WTC11 (cell line): ENCODE results near the gene ICAM3. TPM values are rescaled to one million over a fixed set of nuclear protein-coding genes. Genes with fewer than 3 reads are reported as not detected.

ENCODE experiments used
- ATAC-seq: fragments of 200-7000 bp; cut with Tn5 transposase; 2 replicates; pipeline ENCODE4 v1.10.0; 2021; ENCODE audit warnings: mild to moderate bottlenecking, moderate library complexity
- CTCF ChIA-PET: fragments of 300-600 bp; sonication (Branson Sonifier 250); formaldehyde crosslinking; loops from one replicate; lab custom pipeline; 2021; ENCODE audit warnings: antibody characterized with exemption; lab: Charles Lee
- POLR2A ChIA-PET: fragments of 350-600 bp; sonication (Branson Sonifier 250); formaldehyde crosslinking; loops from one replicate; lab custom pipeline; 2021; ENCODE audit warnings: antibody characterized with exemption; lab: Charles Lee
- DNase-seq: peaks from one replicate; pipeline ENCODE4 v3.0.0; 2021; ENCODE audit warnings: low spot score
- H3K27ac Mint-ChIP-seq: 2 replicates; pipeline ENCODE4 v1.8.0; 2021; ENCODE audit warnings: mixed read lengths
- H3K27me3 Mint-ChIP-seq: 2 replicates; pipeline ENCODE4 v1.8.0; 2021; ENCODE audit warnings: low read depth, mild to moderate bottlenecking, moderate library complexity, mixed read lengths
- H3K36me3 Mint-ChIP-seq: 2 replicates; pipeline ENCODE4 v1.8.0; 2021; ENCODE audit warnings: mixed read lengths
- H3K4me1 Mint-ChIP-seq: 2 replicates; pipeline ENCODE4 v1.8.0; 2022; ENCODE audit warnings: mixed read lengths
- H3K4me3 Mint-ChIP-seq: 2 replicates; pipeline ENCODE4 v1.8.0; 2021; ENCODE audit warnings: mild to moderate bottlenecking, moderate library complexity, mixed read lengths
- H3K9me3 Mint-ChIP-seq: 2 replicates; pipeline ENCODE4 v1.8.0; 2021; ENCODE audit warnings: mixed read lengths
- IRF2 ChIP-seq: sonication (generic); formaldehyde crosslinking; IDR thresholded peaks from 2 replicates; pipeline ENCODE4 v1.8.0; 2022; ENCODE audit warnings: low read depth, missing genetic modification reagents, borderline replicate concordance
- KAT7 ChIP-seq: sonication (generic); formaldehyde crosslinking; IDR thresholded peaks from 2 replicates; pipeline ENCODE4 v1.8.1; 2023; ENCODE audit warnings: missing genetic modification reagents, mild to moderate bottlenecking, borderline replicate concordance
- NFATC4 ChIP-seq: fragments of 250-450 bp; sonication (Bioruptor Pico); IDR thresholded peaks from 2 replicates; pipeline ENCODE4 v1.9.0; 2021; ENCODE audit warnings: mild to moderate bottlenecking
- SP1 ChIP-seq: sonication (generic); formaldehyde crosslinking; conservative IDR thresholded peaks from 2 replicates; pipeline ENCODE4 v1.8.1; 2022; ENCODE audit warnings: missing genetic modification reagents
- ZNF138 ChIP-seq: sonication (generic); formaldehyde crosslinking; conservative IDR thresholded peaks from 2 replicates; pipeline ENCODE4 v1.8.1; 2022; ENCODE audit warnings: mild to moderate bottlenecking, moderate library complexity, missing genetic modification reagents
- total RNA-seq: library from RNA; stranded (reverse); gene quantifications from 3 replicates; pipeline ENCODE4 v1.2.3, GENCODE V29; 2021
- TF ChIP-seq, protein P1 (sequence below): sonication (generic); formaldehyde crosslinking; IDR thresholded peaks from 2 replicates; pipeline ENCODE4 v1.8.1; 2022; ENCODE audit warnings: low read depth, missing genetic modification reagents, borderline replicate concordance
- TF ChIP-seq, protein P2 (sequence below): fragments of 250-450 bp; sonication (Bioruptor Pico); IDR thresholded peaks from 2 replicates; pipeline ENCODE4 v1.8.0; 2021; ENCODE audit warnings: mild to moderate bottlenecking
- TF ChIP-seq, protein P3 (sequence below): sonication (generic); formaldehyde crosslinking; IDR thresholded peaks from 2 replicates; pipeline ENCODE4 v1.8.0; 2022; ENCODE audit warnings: mild to moderate bottlenecking, missing genetic modification reagents
- TF ChIP-seq, protein P4 (sequence below): sonication (generic); formaldehyde crosslinking; IDR thresholded peaks from 2 replicates; pipeline ENCODE4 v1.8.0; 2022; ENCODE audit warnings: mild to moderate bottlenecking, missing genetic modification reagents
- TF ChIP-seq, protein P5 (sequence below): sonication (generic); formaldehyde crosslinking; IDR thresholded peaks from 2 replicates; pipeline ENCODE4 v1.8.0; 2023; ENCODE audit warnings: missing genetic modification reagents, mild to moderate bottlenecking, borderline replicate concordance
- TF ChIP-seq, protein P6 (sequence below): sonication (generic); formaldehyde crosslinking; IDR thresholded peaks from 2 replicates; pipeline ENCODE4 v1.8.1; 2022; ENCODE audit warnings: mild to moderate bottlenecking, missing genetic modification reagents, moderate library complexity, borderline replicate concordance

ICAM3 gene
- total RNA-seq, 1 experiment from 2014 or later: 18.7 TPM

DNA sequence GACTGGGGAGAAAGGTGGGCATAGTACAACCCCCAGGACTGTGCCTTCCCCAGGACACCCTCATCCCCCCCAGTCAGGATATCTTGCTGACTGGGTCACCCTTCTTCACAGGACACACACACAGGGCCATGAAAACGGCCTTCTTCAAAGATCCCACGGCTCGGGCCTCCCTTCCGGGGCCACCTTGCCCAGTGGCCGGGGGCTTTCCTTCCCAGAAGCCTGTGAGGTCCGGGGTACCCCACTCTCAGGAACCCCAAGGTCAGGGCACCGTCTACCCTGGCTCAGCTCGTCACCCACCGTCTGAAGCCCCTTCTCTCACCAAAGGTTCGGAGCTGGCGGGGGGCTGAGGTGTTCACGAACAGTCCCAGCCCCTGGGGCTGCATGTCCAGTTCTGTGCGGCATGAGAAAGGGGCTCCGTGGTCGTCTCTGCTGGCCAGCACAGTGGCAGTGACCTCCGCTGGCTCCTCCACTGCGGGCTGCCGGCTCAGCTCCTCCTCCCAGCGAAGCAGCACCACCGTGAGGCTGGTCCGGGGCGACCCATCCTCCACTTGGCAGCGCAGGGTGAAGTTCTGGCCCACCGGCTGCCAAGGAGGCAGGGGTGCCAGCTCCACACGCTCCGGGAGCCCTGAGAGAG is 4.0 kb downstream of the ICAM3 start (continued):
- no peak for TF ChIP-seq KAT7
- TF ChIP-seq, protein P1, sequence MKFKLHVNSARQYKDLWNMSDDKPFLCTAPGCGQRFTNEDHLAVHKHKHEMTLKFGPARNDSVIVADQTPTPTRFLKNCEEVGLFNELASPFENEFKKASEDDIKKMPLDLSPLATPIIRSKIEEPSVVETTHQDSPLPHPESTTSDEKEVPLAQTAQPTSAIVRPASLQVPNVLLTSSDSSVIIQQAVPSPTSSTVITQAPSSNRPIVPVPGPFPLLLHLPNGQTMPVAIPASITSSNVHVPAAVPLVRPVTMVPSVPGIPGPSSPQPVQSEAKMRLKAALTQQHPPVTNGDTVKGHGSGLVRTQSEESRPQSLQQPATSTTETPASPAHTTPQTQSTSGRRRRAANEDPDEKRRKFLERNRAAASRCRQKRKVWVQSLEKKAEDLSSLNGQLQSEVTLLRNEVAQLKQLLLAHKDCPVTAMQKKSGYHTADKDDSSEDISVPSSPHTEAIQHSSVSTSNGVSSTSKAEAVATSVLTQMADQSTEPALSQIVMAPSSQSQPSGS: no peak
- TF ChIP-seq, protein P2, sequence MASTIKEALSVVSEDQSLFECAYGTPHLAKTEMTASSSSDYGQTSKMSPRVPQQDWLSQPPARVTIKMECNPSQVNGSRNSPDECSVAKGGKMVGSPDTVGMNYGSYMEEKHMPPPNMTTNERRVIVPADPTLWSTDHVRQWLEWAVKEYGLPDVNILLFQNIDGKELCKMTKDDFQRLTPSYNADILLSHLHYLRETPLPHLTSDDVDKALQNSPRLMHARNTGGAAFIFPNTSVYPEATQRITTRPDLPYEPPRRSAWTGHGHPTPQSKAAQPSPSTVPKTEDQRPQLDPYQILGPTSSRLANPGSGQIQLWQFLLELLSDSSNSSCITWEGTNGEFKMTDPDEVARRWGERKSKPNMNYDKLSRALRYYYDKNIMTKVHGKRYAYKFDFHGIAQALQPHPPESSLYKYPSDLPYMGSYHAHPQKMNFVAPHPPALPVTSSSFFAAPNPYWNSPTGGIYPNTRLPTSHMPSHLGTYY: no peak
- TF ChIP-seq ZNF138 (CRISPR knock-in tag): no peak
- TF ChIP-seq IRF2 (CRISPR knock-in tag): no peak
- TF ChIP-seq, protein P3, sequence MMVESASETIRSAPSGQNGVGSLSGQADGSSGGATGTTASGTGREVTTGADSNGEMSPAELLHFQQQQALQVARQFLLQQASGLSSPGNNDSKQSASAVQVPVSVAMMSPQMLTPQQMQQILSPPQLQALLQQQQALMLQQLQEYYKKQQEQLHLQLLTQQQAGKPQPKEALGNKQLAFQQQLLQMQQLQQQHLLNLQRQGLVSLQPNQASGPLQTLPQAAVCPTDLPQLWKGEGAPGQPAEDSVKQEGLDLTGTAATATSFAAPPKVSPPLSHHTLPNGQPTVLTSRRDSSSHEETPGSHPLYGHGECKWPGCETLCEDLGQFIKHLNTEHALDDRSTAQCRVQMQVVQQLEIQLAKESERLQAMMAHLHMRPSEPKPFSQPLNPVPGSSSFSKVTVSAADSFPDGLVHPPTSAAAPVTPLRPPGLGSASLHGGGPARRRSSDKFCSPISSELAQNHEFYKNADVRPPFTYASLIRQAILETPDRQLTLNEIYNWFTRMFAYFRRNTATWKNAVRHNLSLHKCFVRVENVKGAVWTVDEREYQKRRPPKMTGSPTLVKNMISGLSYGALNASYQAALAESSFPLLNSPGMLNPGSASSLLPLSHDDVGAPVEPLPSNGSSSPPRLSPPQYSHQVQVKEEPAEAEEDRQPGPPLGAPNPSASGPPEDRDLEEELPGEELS: no peak

DNA sequence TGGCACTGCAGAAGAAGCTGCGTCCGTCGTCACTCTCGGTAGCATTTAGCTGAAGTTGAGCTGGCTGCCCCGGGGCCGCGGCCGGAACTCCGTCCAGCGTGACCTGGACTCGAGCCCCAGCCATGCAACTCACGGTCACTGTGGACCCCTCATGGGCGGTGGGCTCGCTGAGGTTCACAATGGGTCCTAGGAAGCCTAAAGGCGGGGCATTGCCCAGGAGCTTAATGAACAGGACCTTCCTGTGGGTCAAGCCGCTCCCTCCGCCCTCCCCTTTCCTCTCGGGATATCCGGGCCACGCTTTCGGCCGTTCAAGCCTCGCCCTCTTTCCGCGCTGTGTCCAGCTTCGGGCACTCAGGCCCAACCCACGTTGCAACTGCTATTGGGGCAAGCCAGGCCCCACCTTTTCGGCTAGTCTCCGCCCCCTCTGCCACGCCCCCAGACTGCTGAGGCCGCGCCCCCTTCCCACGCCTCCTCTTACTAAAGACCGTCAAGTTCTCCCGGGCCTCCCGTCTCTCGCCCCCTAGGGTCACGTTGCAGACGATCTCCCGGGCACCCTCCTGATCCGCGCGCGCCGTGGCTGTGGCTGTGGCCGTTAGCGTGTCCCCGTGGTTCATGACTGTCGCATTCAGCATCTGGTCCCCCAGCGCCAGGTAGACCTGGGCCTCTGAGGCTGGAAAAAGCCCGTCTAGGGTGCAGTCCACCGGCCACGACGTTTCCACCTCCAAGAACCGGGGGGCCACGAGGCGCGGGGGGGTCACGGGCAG is 4.7 kb downstream of the ICAM3 start:
- CTCF ChIA-PET: interaction anchor here (0.6 to 5.1 kb wide), 18 partner anchors 8 to 365 kb away, joined by 3 to 55 read pairs (median 7); partner anchors contain the start of genes FDX2, ICAM1, ICAM5 and TYK2
- DNase-seq (peak; percentile 95), ATAC-seq (peak; percentile 61)
- Mint-ChIP-seq H3K36me3 (peaks cover 7% of the 10 kb centered on the region), H3K9me3 (no peaks in the 10 kb centered on the region), H3K27me3 (peaks cover 10% of the 10 kb centered on the region), H3K27ac (no peak overlapping the region), H3K4me3 (peak overlapping the region; percentile 93), H3K4me1 (peaks cover 30% of the 10 kb centered on the region)
- POLR2A ChIA-PET: interaction anchor here (0.6 to 1.9 kb wide), 11 partner anchors 9 to 84 kb away, joined by 3 to 18 read pairs (median 5); partner anchors contain the start of genes ICAM1 and TYK2
- TF ChIP-seq, protein P4, sequence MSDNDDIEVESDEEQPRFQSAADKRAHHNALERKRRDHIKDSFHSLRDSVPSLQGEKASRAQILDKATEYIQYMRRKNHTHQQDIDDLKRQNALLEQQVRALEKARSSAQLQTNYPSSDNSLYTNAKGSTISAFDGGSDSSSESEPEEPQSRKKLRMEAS (CRISPR knock-in tag): peak; percentile 50; the same call in 1 of the 2 replicates
- TF ChIP-seq NFATC4 (CRISPR knock-in tag) (no peak), SP1 (CRISPR knock-in tag) (peak; percentile 80)
- TF ChIP-seq, protein P5, sequence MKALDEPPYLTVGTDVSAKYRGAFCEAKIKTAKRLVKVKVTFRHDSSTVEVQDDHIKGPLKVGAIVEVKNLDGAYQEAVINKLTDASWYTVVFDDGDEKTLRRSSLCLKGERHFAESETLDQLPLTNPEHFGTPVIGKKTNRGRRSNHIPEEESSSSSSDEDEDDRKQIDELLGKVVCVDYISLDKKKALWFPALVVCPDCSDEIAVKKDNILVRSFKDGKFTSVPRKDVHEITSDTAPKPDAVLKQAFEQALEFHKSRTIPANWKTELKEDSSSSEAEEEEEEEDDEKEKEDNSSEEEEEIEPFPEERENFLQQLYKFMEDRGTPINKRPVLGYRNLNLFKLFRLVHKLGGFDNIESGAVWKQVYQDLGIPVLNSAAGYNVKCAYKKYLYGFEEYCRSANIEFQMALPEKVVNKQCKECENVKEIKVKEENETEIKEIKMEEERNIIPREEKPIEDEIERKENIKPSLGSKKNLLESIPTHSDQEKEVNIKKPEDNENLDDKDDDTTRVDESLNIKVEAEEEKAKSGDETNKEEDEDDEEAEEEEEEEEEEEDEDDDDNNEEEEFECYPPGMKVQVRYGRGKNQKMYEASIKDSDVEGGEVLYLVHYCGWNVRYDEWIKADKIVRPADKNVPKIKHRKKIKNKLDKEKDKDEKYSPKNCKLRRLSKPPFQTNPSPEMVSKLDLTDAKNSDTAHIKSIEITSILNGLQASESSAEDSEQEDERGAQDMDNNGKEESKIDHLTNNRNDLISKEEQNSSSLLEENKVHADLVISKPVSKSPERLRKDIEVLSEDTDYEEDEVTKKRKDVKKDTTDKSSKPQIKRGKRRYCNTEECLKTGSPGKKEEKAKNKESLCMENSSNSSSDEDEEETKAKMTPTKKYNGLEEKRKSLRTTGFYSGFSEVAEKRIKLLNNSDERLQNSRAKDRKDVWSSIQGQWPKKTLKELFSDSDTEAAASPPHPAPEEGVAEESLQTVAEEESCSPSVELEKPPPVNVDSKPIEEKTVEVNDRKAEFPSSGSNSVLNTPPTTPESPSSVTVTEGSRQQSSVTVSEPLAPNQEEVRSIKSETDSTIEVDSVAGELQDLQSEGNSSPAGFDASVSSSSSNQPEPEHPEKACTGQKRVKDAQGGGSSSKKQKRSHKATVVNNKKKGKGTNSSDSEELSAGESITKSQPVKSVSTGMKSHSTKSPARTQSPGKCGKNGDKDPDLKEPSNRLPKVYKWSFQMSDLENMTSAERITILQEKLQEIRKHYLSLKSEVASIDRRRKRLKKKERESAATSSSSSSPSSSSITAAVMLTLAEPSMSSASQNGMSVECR (CRISPR knock-in tag): peak; percentile 50; the same call in 1 of the 2 replicates
- TF ChIP-seq, protein P6, sequence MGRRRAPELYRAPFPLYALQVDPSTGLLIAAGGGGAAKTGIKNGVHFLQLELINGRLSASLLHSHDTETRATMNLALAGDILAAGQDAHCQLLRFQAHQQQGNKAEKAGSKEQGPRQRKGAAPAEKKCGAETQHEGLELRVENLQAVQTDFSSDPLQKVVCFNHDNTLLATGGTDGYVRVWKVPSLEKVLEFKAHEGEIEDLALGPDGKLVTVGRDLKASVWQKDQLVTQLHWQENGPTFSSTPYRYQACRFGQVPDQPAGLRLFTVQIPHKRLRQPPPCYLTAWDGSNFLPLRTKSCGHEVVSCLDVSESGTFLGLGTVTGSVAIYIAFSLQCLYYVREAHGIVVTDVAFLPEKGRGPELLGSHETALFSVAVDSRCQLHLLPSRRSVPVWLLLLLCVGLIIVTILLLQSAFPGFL: no peak
- TF ChIP-seq, protein P2: no peak
